K562 (cell line): ENCODE results near the gene UBE2I. TPM values are rescaled to one million over a fixed set of nuclear protein-coding genes. Genes with fewer than 3 reads are reported as not detected.

Experiments
- ATAC-seq: fragments of 200-7000 bp; cut with Tn5 transposase; 3 replicates; pipeline ENCODE4 v1.9.1; 2020; ENCODE audit warnings: moderate library complexity
- BruUV-seq: library from RNA; stranded (reverse); fragments of 400-500 nt; replicated peaks from 2 replicates; lab custom pipeline; 2021; lab: Mats Ljungman, UMichigan
- CTCF ChIA-PET: fragments of 300-600 bp; formaldehyde crosslinking; extraction: SDS; loops from one replicate; lab custom pipeline; 2021; ENCODE audit warnings: low intra/inter-chr PET ratio; lab: Yijun Ruan, JAX
- POLR2A ChIA-PET: fragments of 300-600, 350-650 bp; sonication (Branson Sonifier 250); formaldehyde crosslinking; extraction: SDS; loops from one replicate; lab custom pipeline; 2021; ENCODE audit warnings: antibody characterized with exemption, inconsistent platforms; lab: Yijun Ruan, JAX
- DNase-seq, 4 experiments: peaks; one replicate each; pipeline versions ENCODE4 v3.0.0 to v3.0.0-alpha.2; 2011 to 2018; ENCODE audit warnings: low spot score in 3 of 4, mixed read lengths in 3 of 4; ENCODE audit errors: extremely low read depth in 1 of 4
- FAIRE-seq: peaks from 2 replicates; lab custom pipeline; 2011; peaks lifted over from hg19 to GRCh38; lab: Jason Lieb, UNC
- H2AFZ ChIP-seq: 2 replicates; pipeline ENCODE4 v1.6.0; 2011; ENCODE audit warnings: low read depth, low read length, control low read depth, inconsistent platforms
- H3K27ac ChIP-seq: fragments of 200-600 bp; 3 replicates; pipeline ENCODE4 v1.8.0; 2011; ENCODE audit warnings: low read depth, mild to moderate bottlenecking, control low read depth, inconsistent platforms, low read length, moderate library complexity, mixed read lengths; ENCODE audit errors: extremely low read depth
- H3K27me3 ChIP-seq, 2 experiments: fragments of 300-600 bp in 1 of 2; 2 replicates in 1 of 2; 3 replicates in 1 of 2; pipeline versions ENCODE4 v1.6.0 to v1.8.0; 2011; ENCODE audit warnings: inconsistent platforms in 2 of 2, low read length in 2 of 2, mild to moderate bottlenecking in 1 of 2, mixed read lengths in 1 of 2, moderate library complexity in 1 of 2; ENCODE audit not compliant: control insufficient read depth in 2 of 2, insufficient read depth in 2 of 2
- H3K36me3 ChIP-seq: fragments of 300-600 bp; 3 replicates; pipeline ENCODE4 v1.8.0; 2011; ENCODE audit warnings: mild to moderate bottlenecking, low read length, inconsistent platforms; ENCODE audit not compliant: control insufficient read depth, insufficient read depth
- H3K4me1 ChIP-seq, 2 experiments: fragments of 200-600 bp in 1 of 2; replicated peaks in 1 of 2; 2 replicates in 1 of 2; 3 replicates in 1 of 2; pipeline versions ENCODE4 v1.5.1 to v1.8.0; 2011; ENCODE audit warnings: inconsistent platforms in 2 of 2, low read length in 2 of 2, mild to moderate bottlenecking in 1 of 2, mixed read lengths in 1 of 2, moderate library complexity in 1 of 2; ENCODE audit not compliant: control insufficient read depth in 2 of 2, insufficient read depth in 2 of 2
- H3K4me2 ChIP-seq: 2 replicates; pipeline ENCODE4 v1.6.1; 2011; ENCODE audit warnings: low read length, control low read depth, inconsistent platforms, mixed read lengths; ENCODE audit not compliant: insufficient read depth
- H3K4me3 ChIP-seq: fragments of 200-600 bp; sonication (generic), shearing (Covaris generic); 2 replicates; pipeline ENCODE4 v1.5.1; 2016; ENCODE audit warnings: control low read depth, inconsistent platforms
- H3K79me2 ChIP-seq: fragments of 200-600 bp; 3 replicates; pipeline ENCODE4 v1.8.0; 2011; ENCODE audit warnings: low read length, inconsistent platforms; ENCODE audit not compliant: control insufficient read depth, insufficient read depth
- H3K9ac ChIP-seq, 2 experiments: 2 replicates each; pipeline versions ENCODE4 v1.6.0 to v1.6.1; 2011; ENCODE audit warnings: low read depth in 2 of 2, low read length in 2 of 2, control low read depth in 1 of 2, inconsistent platforms in 1 of 2, mild to moderate bottlenecking in 1 of 2, mixed read lengths in 1 of 2; ENCODE audit not compliant: insufficient read depth in 1 of 2
- H3K9me1 ChIP-seq: one replicate; pipeline ENCODE4 v1.6.0; 2011; ENCODE audit warnings: inconsistent platforms, mild to moderate bottlenecking, low read length, moderate library complexity; ENCODE audit not compliant: control insufficient read depth, insufficient read depth
- H3K9me3 ChIP-seq: replicated peaks from 2 replicates; pipeline ENCODE4 v1.5.1; 2011; ENCODE audit warnings: low read depth, low read length, inconsistent platforms; ENCODE audit not compliant: control insufficient read depth, insufficient read depth
- H4K20me1 ChIP-seq: replicated peaks from 2 replicates; pipeline ENCODE4 v1.6.1; 2011; ENCODE audit warnings: low read length, inconsistent platforms, mixed read lengths; ENCODE audit not compliant: control insufficient read depth, insufficient read depth
- ARHGAP35 ChIP-seq: fragments of 450-650 bp; IDR thresholded peaks from 2 replicates; pipeline ENCODE4 v1.6.1; 2018; ENCODE audit not compliant: partially characterized antibody
- BCOR ChIP-seq: fragments of 450-650 bp; IDR thresholded peaks from 2 replicates; pipeline ENCODE4 v1.6.1; 2016
- DMBX1 ChIP-seq: fragments of 250-450 bp; sonication (Bioruptor Pico); IDR thresholded peaks from 2 replicates; pipeline ENCODE4 v1.8.0; 2022; ENCODE audit warnings: inconsistent platforms, mild to moderate bottlenecking, moderate library complexity, borderline replicate concordance
- ESRRB ChIP-seq: fragments of 250-450 bp; sonication (Bioruptor Pico); IDR thresholded peaks from 2 replicates; pipeline ENCODE4 v1.5.0; 2020; ENCODE audit warnings: mild to moderate bottlenecking, moderate library complexity, borderline replicate concordance
- FIP1L1 ChIP-seq: fragments of 200-400 bp; formaldehyde crosslinking; IDR thresholded peaks from 2 replicates; pipeline ENCODE4 v1.6.1; 2018; ENCODE audit warnings: mild to moderate bottlenecking, low read depth, low read length; ENCODE audit not compliant: poor library complexity, severe bottlenecking
- GTF2A2 ChIP-seq: IDR thresholded peaks from 2 replicates; pipeline ENCODE4 v1.6.1; 2016; ENCODE audit warnings: mild to moderate bottlenecking, missing genetic modification characterization, missing compliant biosample characterization
- HDAC2 ChIP-seq: fragments of 450-650 bp; IDR thresholded peaks from 2 replicates; pipeline ENCODE4 v1.6.1; 2016; ENCODE audit warnings: mild to moderate bottlenecking
- HMG20B ChIP-seq: fragments of 250-450 bp; sonication (Bioruptor Pico); IDR thresholded peaks from 2 replicates; pipeline ENCODE4 v1.5.0; 2021; ENCODE audit warnings: mild to moderate bottlenecking
- PCBP1 ChIP-seq: fragments of 200-400 bp; formaldehyde crosslinking; IDR thresholded peaks from 2 replicates; pipeline ENCODE4 v1.6.1; 2018; ENCODE audit warnings: mild to moderate bottlenecking, low read depth, low read length; ENCODE audit not compliant: poor library complexity, severe bottlenecking
- RCOR1 ChIP-seq, 2 experiments: IDR thresholded peaks; 2 replicates each; pipeline ENCODE4 v1.6.1; 2012; ENCODE audit warnings: low read depth in 2 of 2, low read length in 2 of 2, borderline replicate concordance in 1 of 2, improper control_type of control experiment in 1 of 2
- SETDB1 ChIP-seq: IDR thresholded peaks from one replicate; pipeline ENCODE4 v1.6.1; 2012; ENCODE audit warnings: low read length, control low read depth, inconsistent platforms
- SNIP1 ChIP-seq: fragments of 450-650 bp; IDR thresholded peaks from 2 replicates; pipeline ENCODE4 v1.7.1; 2017; ENCODE audit warnings: low read depth, mild to moderate bottlenecking
- ZNF121 ChIP-seq: sonication (generic); formaldehyde crosslinking; conservative IDR thresholded peaks from 2 replicates; pipeline ENCODE4 v1.8.0; 2022; ENCODE audit warnings: missing genetic modification reagents
- ZNF584 ChIP-seq: fragments of 200-800 bp; sonication (Bioruptor generic); IDR thresholded peaks from 2 replicates; pipeline ENCODE4 v1.6.1; 2016; ENCODE audit warnings: low read depth, mild to moderate bottlenecking, missing genetic modification characterization, missing compliant biosample characterization
- ZNF699 ChIP-seq: fragments of 250-450 bp; sonication (Bioruptor Pico); IDR thresholded peaks from 2 replicates; pipeline ENCODE4 v1.8.0; 2021; ENCODE audit warnings: mild to moderate bottlenecking, moderate library complexity; ENCODE audit not compliant: insufficient replicate concordance
- ZNF764 ChIP-seq: fragments of 250-450 bp; sonication (Bioruptor Pico); IDR thresholded peaks from 2 replicates; pipeline ENCODE4 v1.4.0; 2020; ENCODE audit warnings: low read depth, mild to moderate bottlenecking, moderate library complexity
- ZNF77 ChIP-seq: fragments of 250-450 bp; sonication (Bioruptor Pico); IDR thresholded peaks from 2 replicates; pipeline ENCODE4 v1.5.0; 2020
- ZNF778 ChIP-seq: fragments of 450-650 bp; formaldehyde crosslinking; IDR thresholded peaks from 2 replicates; pipeline ENCODE4 v1.4.0; 2020; ENCODE audit warnings: mild to moderate bottlenecking, moderate library complexity
- WGBS: fragments of 100-300 bp; shearing (Covaris generic); methylation state at CpG from one replicate; pipeline ENCODE4 v1.1.6; 2016; ENCODE audit warnings: low coverage, mixed read lengths; ENCODE audit not compliant: insufficient coverage; ENCODE audit errors: missing lambda C conversion rate; 5-methylcytosine and 5-hydroxymethylcytosine counted together
- in situ Hi-C: fragments of 300-500 bp; cut with MboI; formaldehyde crosslinking; loops from 4 replicates; pipeline ENCODE4 v1.15.0; 2018; ENCODE audit warnings: inconsistent platforms, mixed read lengths
- intact Hi-C: fragments of 100-400 bp; cut with micrococcal nuclease; formaldehyde crosslinking; loops from 2 replicates; pipeline ENCODE4 v1.14.2; 2022
- polyA plus RNA-seq, 8 experiments: library from polyadenylated mRNA; depleted of rRNA in 4 of 8; stranded (reverse) in 5 of 8; unstranded in 3 of 8; fragments of >200 nt; fragmentation: Nextera tagmentation in 2 of 8; fragmentation: Illumina TruSeq in 1 of 8; extraction: Ambion mirVana in 2 of 8; extraction: Trizol in 1 of 8; gene quantifications; 2 replicates each; pipeline versions ENCODE4 v1.2.1 to v1.2.3, GENCODE V29; 2011 to 2014; ENCODE audit warnings: inconsistent platforms in 1 of 8, missing spikeins in 1 of 8
- total RNA-seq, 7 experiments: library from RNA; depleted of rRNA in 6 of 7; stranded (reverse); fragments of >200 nt in 6 of 7; fragmentation: Illumina TruSeq in 2 of 7; extraction: Trizol in 2 of 7; gene quantifications; 2 replicates each; pipeline versions ENCODE4 v1.2.1 to v1.2.3, GENCODE V29; 2011 to 2021; ENCODE audit warnings: low replicate concordance in 1 of 7
- TF ChIP-seq, protein P1 (sequence below): fragments of 250-450 bp; sonication (Bioruptor Pico); IDR thresholded peaks from 2 replicates; pipeline ENCODE4 v1.5.0; 2021
- TF ChIP-seq, protein P2 (sequence below): fragments of 450-650 bp; conservative IDR thresholded peaks from 2 replicates; pipeline ENCODE4 v1.6.1; 2016; ENCODE audit warnings: missing genetic modification characterization, low read depth, mild to moderate bottlenecking, missing compliant biosample characterization, moderate library complexity

Gene UBE2I
- total and polyA plus RNA-seq, 9 of the 15 experiments (the other 6 are each of a cell fraction or from before 2014, with no cell fraction given), result 36.6 to 254 (median 104) TPM

- FAIRE-seq, result no peak
- H3K36me3 ChIP-seq, result no peaks in the 10 kb centered on the region
- CTCF ChIA-PET, result no interaction called here
- 65% methylated on average over 22 of the region's 22 CpGs for WGBS
- peak overlapping the region; percentile 31 for H3K4me3 ChIP-seq
- H3K4me1 ChIP-seq, result peaks cover 17 to 68% of the 10 kb centered on the region in 2 experiments
- in situ Hi-C loops (no loop called here), intact Hi-C loops (loop anchor here (2.0 kb wide), 1 partner anchor 22 kb away; the partner anchor contains the start of gene UBE2I)
- H3K27me3 ChIP-seq, result peaks cover 6 to 15% of the 10 kb centered on the region in 2 experiments; a peak in 3 of 5 replicates
- no peaks in the 10 kb centered on the region for H3K79me2 ChIP-seq
- 0 out of 2 replicates have a peak, but pooled peaks cover 9% of the 10 kb centered on the region for H4K20me1 ChIP-seq
- ATAC-seq, result peak; percentile 9
- H3K9ac ChIP-seq, result peak overlapping the region; percentile 77 to 80
- H3K4me2 ChIP-seq, result peak overlapping the region; percentile 77
- H3K27ac ChIP-seq, result peak overlapping the region; percentile 90
- POLR2A ChIA-PET, result interaction anchor here (0.5 to 2.0 kb wide), 11 partner anchors 12 to 824 kb away, joined by 3 to 15 read pairs (median 4); partner anchors contain the start of genes TRAF7 and UBE2I
- H3K9me1 ChIP-seq, result no peaks in the 10 kb centered on the region
- DNase-seq, result no peak
- BruUV-seq, result TSS peak; percentile 94
- 0 out of 2 replicates have a peak, but pooled peaks cover 4% of the 10 kb centered on the region for H3K9me3 ChIP-seq
- peak overlapping the region; percentile 86 for H2AFZ ChIP-seq
- no peak for TF ChIP-seq ZNF764 (CRISPR knock-in tag)
- TF ChIP-seq, protein P1, sequence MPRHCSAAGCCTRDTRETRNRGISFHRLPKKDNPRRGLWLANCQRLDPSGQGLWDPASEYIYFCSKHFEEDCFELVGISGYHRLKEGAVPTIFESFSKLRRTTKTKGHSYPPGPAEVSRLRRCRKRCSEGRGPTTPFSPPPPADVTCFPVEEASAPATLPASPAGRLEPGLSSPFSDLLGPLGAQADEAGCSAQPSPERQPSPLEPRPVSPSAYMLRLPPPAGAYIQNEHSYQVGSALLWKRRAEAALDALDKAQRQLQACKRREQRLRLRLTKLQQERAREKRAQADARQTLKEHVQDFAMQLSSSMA, result no peak
- TF ChIP-seq ZNF584, result 0 out of 2 replicates have a peak, but pooled peaks have one; percentile 27
- TF ChIP-seq ESRRB (CRISPR knock-in tag), result no peak
- TF ChIP-seq ZNF699, result no peak
- TF ChIP-seq ZNF121 (CRISPR knock-in tag), result no peak
- TF ChIP-seq GTF2A2 (tag), result no peak
- TF ChIP-seq ARHGAP35, result no peak
- TF ChIP-seq RCOR1 (IDR thresholded peaks at IDR 0.05; ENCODE audit: borderline replicate concordance in 1 of 2, low read depth in 2 of 2, low read length in 2 of 2), result peak in 1 of 2 experiments; percentile 67; a peak in 2 of 4 replicates
- 0 out of 2 replicates have a peak, but pooled peaks have one; percentile 35 for TF ChIP-seq DMBX1 (CRISPR knock-in tag)
- TF ChIP-seq SETDB1, result no peak
- no peak for TF ChIP-seq HMG20B (CRISPR knock-in tag)
- TF ChIP-seq HDAC2, result peak; percentile 65; the same call in 1 of the 2 replicates
- peak; percentile 98 for TF ChIP-seq BCOR
- TF ChIP-seq, protein P2, sequence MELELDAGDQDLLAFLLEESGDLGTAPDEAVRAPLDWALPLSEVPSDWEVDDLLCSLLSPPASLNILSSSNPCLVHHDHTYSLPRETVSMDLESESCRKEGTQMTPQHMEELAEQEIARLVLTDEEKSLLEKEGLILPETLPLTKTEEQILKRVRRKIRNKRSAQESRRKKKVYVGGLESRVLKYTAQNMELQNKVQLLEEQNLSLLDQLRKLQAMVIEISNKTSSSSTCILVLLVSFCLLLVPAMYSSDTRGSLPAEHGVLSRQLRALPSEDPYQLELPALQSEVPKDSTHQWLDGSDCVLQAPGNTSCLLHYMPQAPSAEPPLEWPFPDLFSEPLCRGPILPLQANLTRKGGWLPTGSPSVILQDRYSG (tag), result 0 out of 2 replicates have a peak, but pooled peaks have one; percentile 23
- no peak for TF ChIP-seq SNIP1
- no peak for TF ChIP-seq ZNF778 (CRISPR knock-in tag)
- no peak for TF ChIP-seq FIP1L1
- TF ChIP-seq PCBP1, result peak; percentile 24
- TF ChIP-seq ZNF77 (CRISPR knock-in tag), result no peak
Measured at GRCh38 chr16:1330931-1331711, 21.7 kb downstream of the UBE2I start.
